Stomach (tissue), 9 donors: ENCODE data around the gene CRYZL1. TPM values are rescaled to one million over a fixed set of nuclear protein-coding genes. Genes with fewer than 3 reads are reported as not detected.

Source experiments
- DNase-seq, 2 donors: peaks; one replicate each; pipeline versions ENCODE4 v3.0.0 to v3.0.0-alpha.2; 2013 to 2019
- H3K27ac ChIP-seq, 5 donors: fragments of 200-600 bp in 4 of 5; sonication (generic) in 4 of 5; one replicate each; pipeline ENCODE4 v1.5.1; 2013 to 2019; ENCODE audit warnings: mild to moderate bottlenecking in 1 of 5, moderate library complexity in 1 of 5
- H3K27me3 ChIP-seq, 3 donors: fragments of 200-600 bp; sonication (generic); one replicate each; pipeline ENCODE4 v1.5.1; 2017 to 2019; ENCODE audit warnings: mixed run types in 1 of 3
- H3K36me3 ChIP-seq, 4 donors: fragments of 200-600 bp; sonication (generic); 1 replicate in 3 of 4; 2 replicates in 1 of 4; pipeline ENCODE4 v1.5.1; 2016 to 2019
- H3K4me1 ChIP-seq, 4 donors: fragments of 200-600 bp; sonication (generic); one replicate each; pipeline ENCODE4 v1.5.1; 2016 to 2019
- H3K4me3 ChIP-seq, 4 donors: fragments of 200-600 bp; sonication (generic) in 3 of 4; one replicate each; pipeline ENCODE4 v1.5.1; 2016 to 2019; ENCODE audit warnings: mild to moderate bottlenecking in 1 of 4
- H3K9me3 ChIP-seq, 4 donors: fragments of 200-600 bp; sonication (generic); one replicate each; pipeline ENCODE4 v1.5.1; 2016 to 2019
- EP300 ChIP-seq: sonication (generic); formaldehyde crosslinking; IDR thresholded peaks from one replicate; pipeline ENCODE4 v1.6.1; 2017; ENCODE audit warnings: antibody characterized with exemption
- POLR2A ChIP-seq, 4 donors: fragments of 450-650 bp; IDR thresholded peaks; one replicate each; pipeline ENCODE4 v1.6.1; 2016; ENCODE audit warnings: antibody characterized with exemption in 4 of 4, control low read depth in 2 of 4, mild to moderate bottlenecking in 1 of 4, moderate library complexity in 1 of 4
- POLR2AphosphoS5 ChIP-seq, 3 donors: sonication (generic); formaldehyde crosslinking; IDR thresholded peaks; one replicate each; pipeline ENCODE4 v1.6.1; 2016; ENCODE audit warnings: antibody characterized with exemption in 3 of 3
- WGBS, 5 donors: extraction: QIAGEN DNeasy Blood & Tissue Kit in 3 of 5; methylation state at CpG; one replicate each; pipeline versions ENCODE4 v1.1.5 to v1.1.7; 2013 to 2018; 5-methylcytosine and 5-hydroxymethylcytosine counted together
- intact Hi-C: fragments of 100-400 bp; cut with DNase I; formaldehyde crosslinking; loops from one replicate; pipeline ENCODE4 v1.15.1; 2023; ENCODE audit warnings: low total_unique reads
- polyA plus RNA-seq, 3 donors: library from polyadenylated mRNA; stranded (reverse); fragments of 200-250 nt; gene quantifications; one replicate each; pipeline ENCODE4 v1.2.3, GENCODE V29; 2013
- total RNA-seq, 5 donors: library from RNA; depleted of rRNA; stranded (reverse); fragments of >200 nt; gene quantifications; one replicate each; pipeline versions ENCODE4 v1.1.0 to v1.2.3, GENCODE V29; 2014 to 2016
- TF ChIP-seq, protein P1 (sequence below), 7 experiments: fragments of 450-650 bp in 4 of 7; fragments of 200-600 bp in 3 of 7; sonication (generic) in 3 of 7; IDR thresholded peaks; one replicate each; pipeline ENCODE4 v1.5.1; 2016 to 2019; ENCODE audit warnings: antibody characterized with exemption in 7 of 7, control low read depth in 2 of 7, mild to moderate bottlenecking in 1 of 7
- donor health status: healthy with polysubstance abuse.
- donor health status: Bipolar disorder and iron deficiency.
- donor health status: healthy.

The CRYZL1 gene
- total and polyA plus RNA-seq, 8 donors, result 9.3 to 73.5 (median 28.8) TPM

DNA sequence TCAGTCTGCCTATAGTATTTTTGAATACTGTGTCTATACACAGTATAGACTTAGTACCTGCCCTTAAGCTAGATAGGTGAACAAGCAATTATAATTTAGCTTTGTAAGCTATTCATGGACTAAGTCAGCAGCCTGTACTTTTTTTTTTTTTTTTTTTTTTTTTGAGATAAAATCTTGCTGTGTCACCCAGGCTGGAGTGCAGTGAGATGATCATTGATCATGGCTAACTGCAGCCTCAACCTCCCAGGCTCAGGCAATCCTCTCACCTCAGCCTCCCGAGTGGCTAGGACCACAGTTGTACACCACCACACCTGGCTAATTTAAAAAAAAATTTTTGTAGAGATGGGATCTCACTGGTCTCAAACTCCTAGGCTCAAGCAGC lies 18.0 kb upstream of the CRYZL1 start:
- no peak for TF ChIP-seq EP300
- no peak for TF ChIP-seq POLR2A (IDR thresholded peaks at IDR 0.05)
- TF ChIP-seq POLR2AphosphoS5 (IDR thresholded peaks at IDR 0.05), result no peak
- no peaks in the 10 kb centered on the region for H3K36me3 ChIP-seq
- H3K27ac ChIP-seq, result peak overlapping the region in 2 of 5 donors; percentile 20 to 23
- intact Hi-C loops, result no loop called here
- H3K4me3 ChIP-seq, result no peak overlapping the region
- DNase-seq, result no peak
- WGBS, 5 donors, result 80 to 96% (median 90%) methylated on average over 1 of the region's 1 CpG
- H3K9me3 ChIP-seq, result no peaks in the 10 kb centered on the region
- no peaks in the 10 kb centered on the region for H3K27me3 ChIP-seq
- H3K4me1 ChIP-seq, result peaks cover 26 to 78% (median 49%) of the 10 kb centered on the region in 4 donors

DNA sequence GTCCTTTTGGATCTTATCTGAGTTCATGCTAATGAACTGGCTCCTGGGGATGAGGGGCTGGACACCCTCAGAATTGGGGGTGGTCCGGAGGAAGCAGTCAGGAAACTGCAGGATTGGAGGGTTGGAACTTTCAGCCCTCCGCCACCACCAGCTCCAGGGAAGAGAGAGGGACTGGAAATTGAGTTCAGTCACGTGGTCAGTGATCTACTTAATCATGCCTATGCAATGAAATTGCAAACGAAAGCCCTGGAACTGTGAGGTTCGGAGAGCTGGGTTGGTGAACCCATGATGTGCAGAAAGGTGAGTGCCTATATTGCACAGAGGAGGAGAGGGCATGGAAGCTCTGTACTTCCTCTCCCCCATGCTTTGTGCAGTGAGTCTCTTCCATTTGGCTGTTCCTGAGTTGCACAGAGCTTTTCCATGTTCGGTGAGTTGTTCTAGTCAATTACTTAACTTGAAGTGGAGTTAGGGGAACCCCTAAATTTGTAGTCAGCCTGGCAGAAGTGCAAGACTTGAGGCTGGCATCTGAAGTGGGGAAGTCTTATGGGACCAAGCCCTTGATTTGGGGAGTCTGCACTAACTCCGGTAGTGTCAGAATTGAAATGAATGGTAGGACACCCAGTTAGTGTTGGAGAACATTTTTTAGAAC lies 17.5 kb upstream of the CRYZL1 start:
- Histone ChIP-seq H3K9me3 (no peaks in the 10 kb centered on the region), H3K36me3 (no peaks in the 10 kb centered on the region), H3K4me3 (no peak overlapping the region), H3K4me1 (peaks cover 26 to 81% (median 50%) of the 10 kb centered on the region in 4 donors), H3K27me3 (no peaks in the 10 kb centered on the region), H3K27ac (no peak overlapping the region)
- WGBS, 5 donors, result 86 to 93% (median 90%) methylated on average over 7 of the region's 7 CpGs
- DNase-seq, result no peak
- TF ChIP-seq POLR2A (IDR thresholded peaks at IDR 0.05) (no peak), EP300 (no peak), POLR2AphosphoS5 (IDR thresholded peaks at IDR 0.05) (no peak)
- TF ChIP-seq, protein P1, sequence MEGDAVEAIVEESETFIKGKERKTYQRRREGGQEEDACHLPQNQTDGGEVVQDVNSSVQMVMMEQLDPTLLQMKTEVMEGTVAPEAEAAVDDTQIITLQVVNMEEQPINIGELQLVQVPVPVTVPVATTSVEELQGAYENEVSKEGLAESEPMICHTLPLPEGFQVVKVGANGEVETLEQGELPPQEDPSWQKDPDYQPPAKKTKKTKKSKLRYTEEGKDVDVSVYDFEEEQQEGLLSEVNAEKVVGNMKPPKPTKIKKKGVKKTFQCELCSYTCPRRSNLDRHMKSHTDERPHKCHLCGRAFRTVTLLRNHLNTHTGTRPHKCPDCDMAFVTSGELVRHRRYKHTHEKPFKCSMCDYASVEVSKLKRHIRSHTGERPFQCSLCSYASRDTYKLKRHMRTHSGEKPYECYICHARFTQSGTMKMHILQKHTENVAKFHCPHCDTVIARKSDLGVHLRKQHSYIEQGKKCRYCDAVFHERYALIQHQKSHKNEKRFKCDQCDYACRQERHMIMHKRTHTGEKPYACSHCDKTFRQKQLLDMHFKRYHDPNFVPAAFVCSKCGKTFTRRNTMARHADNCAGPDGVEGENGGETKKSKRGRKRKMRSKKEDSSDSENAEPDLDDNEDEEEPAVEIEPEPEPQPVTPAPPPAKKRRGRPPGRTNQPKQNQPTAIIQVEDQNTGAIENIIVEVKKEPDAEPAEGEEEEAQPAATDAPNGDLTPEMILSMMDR (IDR thresholded peaks at IDR 0.05), result no peak
- intact Hi-C loops, result no loop called here

DNA sequence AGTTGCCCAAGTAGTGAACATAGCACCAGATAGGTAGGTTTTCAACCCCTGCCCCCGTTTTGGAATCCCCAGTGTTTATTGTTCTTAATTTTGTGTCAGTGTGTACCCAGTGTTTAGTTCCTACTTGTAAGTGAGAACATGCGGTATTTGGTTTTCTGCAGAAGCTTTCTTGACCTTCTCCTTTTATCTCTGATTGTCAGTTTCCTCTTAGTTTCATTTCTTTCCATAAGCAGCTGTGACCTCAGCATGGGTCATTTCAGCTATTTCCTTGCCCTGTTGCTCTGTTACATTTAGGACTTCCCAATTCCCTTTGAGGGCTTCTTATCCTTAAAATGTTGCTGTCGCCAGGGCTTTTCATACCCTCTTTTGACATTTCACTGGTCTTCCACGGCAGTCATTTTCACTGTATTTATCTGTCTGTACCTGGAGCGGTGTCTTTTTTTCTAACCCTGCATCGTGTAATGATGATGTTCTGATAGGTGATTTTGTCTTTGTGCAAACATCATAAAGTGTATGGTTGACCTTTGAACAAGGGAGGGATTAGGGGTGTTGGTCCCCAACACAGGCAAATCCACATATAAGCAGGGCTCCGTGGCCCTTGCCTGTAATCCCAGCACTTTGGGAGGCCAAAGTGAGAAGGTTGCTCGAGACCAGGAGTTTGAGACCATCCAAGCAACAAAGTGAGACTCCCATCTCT lies 15.7 kb upstream of the CRYZL1 start:
- Histone ChIP-seq H3K27ac (peak overlapping the region in 4 of 5 donors; percentile 24 to 67 (median 61)), H3K27me3 (no peaks in the 10 kb centered on the region), H3K9me3 (no peaks in the 10 kb centered on the region), H3K4me1 (peaks cover 26 to 64% (median 46%) of the 10 kb centered on the region in 4 donors), H3K4me3 (no peak overlapping the region), H3K36me3 (no peaks in the 10 kb centered on the region)
- intact Hi-C loops, result no loop called here
- TF ChIP-seq, protein P1 (IDR thresholded peaks at IDR 0.05), result no peak
- TF ChIP-seq POLR2AphosphoS5 (IDR thresholded peaks at IDR 0.05), result no peak
- TF ChIP-seq EP300, result no peak
- TF ChIP-seq POLR2A (IDR thresholded peaks at IDR 0.05), result no peak
- WGBS, 5 donors, result 45 to 67% (median 58%) methylated on average over 8 of the region's 8 CpGs
- peak in 1 of 2 donors; percentile 39 for DNase-seq

DNA sequence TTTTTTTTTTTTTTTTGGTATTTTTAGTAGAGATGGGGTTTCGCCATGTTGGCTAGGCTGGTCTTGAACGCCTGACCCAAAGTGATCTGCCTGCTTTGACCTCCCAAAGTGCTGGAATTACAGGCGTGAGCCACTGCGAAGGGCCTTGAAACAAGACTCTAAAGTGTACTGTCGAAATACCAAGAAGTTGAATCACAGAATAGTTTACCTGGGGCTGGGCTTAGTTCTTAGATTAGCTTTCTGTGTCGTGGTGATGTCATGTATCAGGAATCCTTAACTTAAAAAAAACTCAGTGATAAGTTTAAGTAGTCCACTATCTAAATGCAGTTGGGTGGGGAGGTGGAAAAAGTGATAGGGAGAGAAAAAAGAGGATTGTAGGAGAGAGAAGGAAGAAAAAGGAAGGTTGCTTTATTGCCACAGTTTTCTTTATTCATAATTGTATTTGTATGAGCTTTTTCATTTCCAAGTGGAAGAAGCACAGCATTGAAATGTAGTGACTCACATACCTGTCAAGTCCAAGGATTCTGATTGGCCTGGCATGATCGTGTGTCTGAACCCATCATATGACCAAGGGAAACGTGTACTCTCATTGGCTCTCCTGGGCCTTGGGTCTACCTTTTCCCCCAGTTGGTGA lies 14.2 kb upstream of the CRYZL1 start:
- DNase-seq, result peak in 1 of 2 donors; percentile 88
- no peak overlapping the region for H3K4me3 ChIP-seq
- no peaks in the 10 kb centered on the region for H3K9me3 ChIP-seq
- intact Hi-C loops, result no loop called here
- H3K27me3 ChIP-seq, result no peaks in the 10 kb centered on the region
- H3K4me1 ChIP-seq, result peaks cover 28 to 64% (median 52%) of the 10 kb centered on the region in 4 donors
- TF ChIP-seq, protein P1 (IDR thresholded peaks at IDR 0.05), result no peak
- TF ChIP-seq POLR2AphosphoS5 (IDR thresholded peaks at IDR 0.05), result peak in 1 of 3 donors; percentile 49
- TF ChIP-seq POLR2A (IDR thresholded peaks at IDR 0.05), result no peak
- TF ChIP-seq EP300, result no peak
- H3K27ac ChIP-seq, result peak overlapping the region; percentile 61 to 76 (median 64)
- H3K36me3 ChIP-seq, result no peaks in the 10 kb centered on the region
- 32 to 48% (median 41%) methylated on average over 8 of the region's 8 CpGs for WGBS, 5 donors
